PC-3 (cell line): ENCODE measurements around the gene RBM14.

Experiments used
- EZH2phosphoT487 ChIP-seq: fragments of 300-600 bp; sonication (generic); IDR thresholded peaks from 2 replicates; pipeline ENCODE4 v1.6.1; 2018; ENCODE audit warnings: mild to moderate bottlenecking, antibody characterized with exemption, low read length, borderline replicate concordance
- TF ChIP-seq, protein P1 (sequence below): fragments of 300-600 bp; sonication (generic); conservative IDR thresholded peaks from 2 replicates; pipeline ENCODE4 v1.5.1; 2017; ENCODE audit warnings: antibody characterized with exemption, low read depth, mild to moderate bottlenecking, low read length

DNA sequence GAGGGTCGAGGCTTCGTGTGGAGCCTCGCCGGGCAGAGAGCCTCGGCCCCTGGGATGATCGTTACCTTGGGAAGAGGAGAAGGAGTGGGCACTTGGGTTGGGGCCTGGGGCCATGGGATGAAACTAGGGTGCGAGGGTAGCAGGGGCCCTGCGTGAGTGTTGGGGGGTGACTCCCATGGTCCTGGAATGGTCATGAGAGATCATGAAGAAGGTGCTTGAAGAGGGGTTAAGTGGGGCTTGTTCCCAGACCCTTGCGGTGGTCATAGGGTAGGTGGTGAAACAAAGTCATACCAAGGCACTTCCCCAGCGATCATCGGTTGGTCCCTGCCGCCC lies 23.2 kb upstream of the RBM14 start:
- TF ChIP-seq, protein P1, sequence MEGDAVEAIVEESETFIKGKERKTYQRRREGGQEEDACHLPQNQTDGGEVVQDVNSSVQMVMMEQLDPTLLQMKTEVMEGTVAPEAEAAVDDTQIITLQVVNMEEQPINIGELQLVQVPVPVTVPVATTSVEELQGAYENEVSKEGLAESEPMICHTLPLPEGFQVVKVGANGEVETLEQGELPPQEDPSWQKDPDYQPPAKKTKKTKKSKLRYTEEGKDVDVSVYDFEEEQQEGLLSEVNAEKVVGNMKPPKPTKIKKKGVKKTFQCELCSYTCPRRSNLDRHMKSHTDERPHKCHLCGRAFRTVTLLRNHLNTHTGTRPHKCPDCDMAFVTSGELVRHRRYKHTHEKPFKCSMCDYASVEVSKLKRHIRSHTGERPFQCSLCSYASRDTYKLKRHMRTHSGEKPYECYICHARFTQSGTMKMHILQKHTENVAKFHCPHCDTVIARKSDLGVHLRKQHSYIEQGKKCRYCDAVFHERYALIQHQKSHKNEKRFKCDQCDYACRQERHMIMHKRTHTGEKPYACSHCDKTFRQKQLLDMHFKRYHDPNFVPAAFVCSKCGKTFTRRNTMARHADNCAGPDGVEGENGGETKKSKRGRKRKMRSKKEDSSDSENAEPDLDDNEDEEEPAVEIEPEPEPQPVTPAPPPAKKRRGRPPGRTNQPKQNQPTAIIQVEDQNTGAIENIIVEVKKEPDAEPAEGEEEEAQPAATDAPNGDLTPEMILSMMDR, result no peak
- no peak for TF ChIP-seq EZH2phosphoT487
